Activated B cell treated with CpG ODN at 0.5 μM for 24 hours (primary cell): ENCODE measurements around the gene LATS2. TPM values are rescaled to one million over a fixed set of nuclear protein-coding genes. Genes with fewer than 3 reads are reported as not detected.

Source experiments
- ATAC-seq: fragments of 200-7000 bp; cut with Tn5 transposase; one replicate; pipeline ENCODE4 v1.10.0; 2021; ENCODE audit warnings: low read depth, mild to moderate bottlenecking, moderate library complexity
- CTCF ChIA-PET: fragments of 350-600 bp; sonication (Branson Sonifier 250); formaldehyde crosslinking; loops from one replicate; lab custom pipeline; 2021; ENCODE audit warnings: antibody characterized with exemption; lab: Charles Lee
- POLR2A ChIA-PET: fragments of 350-600 bp; sonication (Branson Sonifier 250); formaldehyde crosslinking; loops from one replicate; lab custom pipeline; 2021; ENCODE audit warnings: antibody characterized with exemption; lab: Charles Lee
- DNase-seq: peaks from one replicate; pipeline ENCODE4 v3.0.0; 2022
- H3K27ac Mint-ChIP-seq: one replicate; pipeline ENCODE4 v1.8.0; 2020; ENCODE audit warnings: mixed read lengths
- H3K27me3 Mint-ChIP-seq: one replicate; pipeline ENCODE4 v1.8.0; 2021; ENCODE audit warnings: mixed read lengths
- H3K36me3 Mint-ChIP-seq: one replicate; pipeline ENCODE4 v1.8.0; 2021; ENCODE audit warnings: low read depth, mixed read lengths
- H3K4me1 Mint-ChIP-seq: one replicate; pipeline ENCODE4 v1.8.0; 2021; ENCODE audit warnings: mixed read lengths
- H3K4me3 Mint-ChIP-seq: one replicate; pipeline ENCODE4 v1.8.0; 2020; ENCODE audit warnings: mild to moderate bottlenecking, mixed read lengths
- H3K9me3 Mint-ChIP-seq: one replicate; pipeline ENCODE4 v1.8.0; 2020; ENCODE audit warnings: mixed read lengths
- intact Hi-C: fragments of 100-400 bp; cut with micrococcal nuclease; formaldehyde crosslinking; loops from one replicate; pipeline ENCODE4 v1.15.1; 2024
- total RNA-seq: library from RNA; stranded (reverse); gene quantifications from 2 replicates; pipeline ENCODE4 v1.2.3, GENCODE V29; 2022
- TF ChIP-seq, protein P1 (sequence below): fragments of 200-600 bp; IDR thresholded peaks from one replicate; pipeline ENCODE4 v1.8.0; 2022; ENCODE audit warnings: antibody characterized with exemption, mild to moderate bottlenecking

The LATS2 gene
- total RNA-seq, 1 donor from 2014 or later, result 1.7 TPM

DNA sequence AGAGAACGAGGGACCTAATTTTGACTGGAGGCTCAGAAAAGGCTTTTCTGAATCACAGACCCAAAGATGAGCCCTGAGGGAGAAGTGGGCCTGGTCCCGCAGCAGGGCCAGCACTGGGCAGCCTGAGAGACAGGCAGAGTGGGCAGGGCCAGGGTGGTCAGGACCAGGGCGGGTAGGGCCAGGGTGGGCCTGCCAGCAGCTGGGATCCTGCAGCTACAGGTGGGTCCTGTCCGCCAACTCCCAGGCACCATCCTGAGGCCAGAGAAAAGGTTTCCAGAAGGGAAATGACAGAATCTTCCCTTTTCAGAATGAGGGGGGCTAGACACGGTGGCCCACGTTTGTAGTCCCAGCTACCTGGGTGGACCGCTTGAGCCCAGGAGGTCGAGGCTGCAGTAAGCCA lies 23.7 kb downstream of the LATS2 start:
- DNase-seq (no peak), ATAC-seq (no peak)
- Mint-ChIP-seq H3K27me3 (no peaks in the 10 kb centered on the region), H3K36me3 (no peaks in the 10 kb centered on the region), H3K27ac (no peak overlapping the region), H3K9me3 (no peaks in the 10 kb centered on the region), H3K4me3 (no peak overlapping the region), H3K4me1 (peaks cover 23% of the 10 kb centered on the region)
- ChIA-PET POLR2A (no interaction called here), CTCF (no interaction called here)
- TF ChIP-seq, protein P1, sequence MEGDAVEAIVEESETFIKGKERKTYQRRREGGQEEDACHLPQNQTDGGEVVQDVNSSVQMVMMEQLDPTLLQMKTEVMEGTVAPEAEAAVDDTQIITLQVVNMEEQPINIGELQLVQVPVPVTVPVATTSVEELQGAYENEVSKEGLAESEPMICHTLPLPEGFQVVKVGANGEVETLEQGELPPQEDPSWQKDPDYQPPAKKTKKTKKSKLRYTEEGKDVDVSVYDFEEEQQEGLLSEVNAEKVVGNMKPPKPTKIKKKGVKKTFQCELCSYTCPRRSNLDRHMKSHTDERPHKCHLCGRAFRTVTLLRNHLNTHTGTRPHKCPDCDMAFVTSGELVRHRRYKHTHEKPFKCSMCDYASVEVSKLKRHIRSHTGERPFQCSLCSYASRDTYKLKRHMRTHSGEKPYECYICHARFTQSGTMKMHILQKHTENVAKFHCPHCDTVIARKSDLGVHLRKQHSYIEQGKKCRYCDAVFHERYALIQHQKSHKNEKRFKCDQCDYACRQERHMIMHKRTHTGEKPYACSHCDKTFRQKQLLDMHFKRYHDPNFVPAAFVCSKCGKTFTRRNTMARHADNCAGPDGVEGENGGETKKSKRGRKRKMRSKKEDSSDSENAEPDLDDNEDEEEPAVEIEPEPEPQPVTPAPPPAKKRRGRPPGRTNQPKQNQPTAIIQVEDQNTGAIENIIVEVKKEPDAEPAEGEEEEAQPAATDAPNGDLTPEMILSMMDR, result no peak
- intact Hi-C loops, result no loop called here

- Mint-ChIP-seq H3K9me3 (no peaks in the 10 kb centered on the region), H3K27me3 (no peaks in the 10 kb centered on the region), H3K27ac (no peak overlapping the region), H3K36me3 (no peaks in the 10 kb centered on the region), H3K4me1 (peaks cover 13% of the 10 kb centered on the region), H3K4me3 (no peak overlapping the region)
- ATAC-seq, result no peak
- TF ChIP-seq, protein P1, result no peak
- DNase-seq, result no peak
- intact Hi-C loops, result no loop called here
- ChIA-PET POLR2A (no interaction called here), CTCF (no interaction called here)
Measured at GRCh38 chr13:21035498-21035897, 25.9 kb downstream of the LATS2 start.

DNA sequence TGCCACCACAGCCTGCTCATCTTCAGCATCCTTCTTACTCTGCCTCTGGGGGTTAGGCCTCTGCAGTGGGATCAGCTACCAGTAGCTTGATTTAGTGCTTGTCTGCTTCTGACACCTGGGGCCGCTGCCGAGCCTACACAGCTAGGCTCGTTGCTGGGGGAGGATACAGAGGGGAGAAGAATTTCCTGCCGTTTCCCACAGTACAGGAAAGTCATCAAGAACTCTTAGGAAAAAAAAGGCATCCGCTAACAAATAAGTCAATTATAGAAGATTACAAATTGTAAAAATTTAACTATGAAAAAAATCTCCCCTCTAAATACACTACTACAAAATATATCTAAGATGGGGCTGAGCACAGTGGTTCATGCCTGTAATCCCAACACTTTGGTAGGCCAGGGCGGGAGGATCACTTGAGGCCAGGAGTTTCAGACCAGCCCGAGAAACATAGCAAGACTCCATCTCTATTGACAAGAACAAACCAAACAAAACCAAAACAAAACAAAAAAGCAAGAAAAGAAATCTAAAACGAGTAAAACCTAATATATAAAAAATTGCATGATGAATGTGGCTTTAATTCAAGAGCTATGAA lies 26.7 kb downstream of the LATS2 start:
- DNase-seq (no peak), ATAC-seq (no peak)
- Mint-ChIP-seq H3K27me3 (no peaks in the 10 kb centered on the region), H3K4me3 (no peak overlapping the region), H3K27ac (no peak overlapping the region), H3K4me1 (peaks cover 10% of the 10 kb centered on the region), H3K36me3 (no peaks in the 10 kb centered on the region), H3K9me3 (no peaks in the 10 kb centered on the region)
- POLR2A ChIA-PET, result no interaction called here
- TF ChIP-seq, protein P1, result no peak
- CTCF ChIA-PET, result no interaction called here
- intact Hi-C loops, result no loop called here

- CTCF ChIA-PET, result no interaction called here
- H3K9me3 Mint-ChIP-seq, result no peaks in the 10 kb centered on the region
- no peaks in the 10 kb centered on the region for H3K27me3 Mint-ChIP-seq
- DNase-seq, result no peak
- TF ChIP-seq, protein P1, result no peak
- H3K4me3 Mint-ChIP-seq, result no peak overlapping the region
- H3K4me1 Mint-ChIP-seq, result peaks cover 4% of the 10 kb centered on the region
- no peak overlapping the region for H3K27ac Mint-ChIP-seq
- ATAC-seq, result no peak
- no peaks in the 10 kb centered on the region for H3K36me3 Mint-ChIP-seq
- intact Hi-C loops, result no loop called here
- POLR2A ChIA-PET, result no interaction called here
Measured at GRCh38 chr13:21033856-21034602, 27.4 kb downstream of the LATS2 start.

DNA sequence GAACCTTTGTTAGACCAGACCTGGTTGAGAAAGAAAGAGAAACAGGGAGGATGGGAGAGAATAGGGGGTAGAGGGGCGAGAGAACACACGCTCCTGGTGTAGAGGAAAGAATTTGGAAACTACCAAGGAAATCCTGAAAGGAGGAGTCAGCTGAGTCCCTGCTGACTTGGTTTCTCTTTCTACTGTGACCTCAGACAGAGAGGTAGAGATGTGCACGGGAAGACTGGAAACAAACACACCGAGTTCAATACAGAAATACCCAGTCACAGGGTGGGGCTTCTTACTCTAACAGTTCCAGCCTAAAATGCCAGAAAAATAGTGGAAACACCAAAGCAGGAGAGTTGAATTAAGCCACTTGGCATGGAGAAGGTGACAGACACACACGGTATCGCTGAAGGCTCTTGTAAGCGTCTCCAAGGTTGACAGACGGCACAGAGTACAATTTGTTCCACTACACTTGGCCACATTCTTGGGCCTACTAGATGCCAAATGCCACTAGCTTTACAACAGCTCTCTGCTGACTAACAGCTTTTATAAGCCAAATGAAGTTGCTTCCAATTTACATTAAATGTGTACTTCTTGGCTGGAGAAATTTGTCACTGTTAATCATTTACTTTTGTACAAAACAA lies 28.1 kb downstream of the LATS2 start:
- DNase-seq, result no peak
- POLR2A ChIA-PET, result no interaction called here
- H3K4me1 Mint-ChIP-seq, result no peaks in the 10 kb centered on the region
- CTCF ChIA-PET, result no interaction called here
- no peak overlapping the region for H3K4me3 Mint-ChIP-seq
- TF ChIP-seq, protein P1, result no peak
- intact Hi-C loops, result no loop called here
- H3K36me3 Mint-ChIP-seq, result no peaks in the 10 kb centered on the region
- ATAC-seq, result no peak
- H3K27me3 Mint-ChIP-seq, result no peaks in the 10 kb centered on the region
- no peak overlapping the region for H3K27ac Mint-ChIP-seq
- H3K9me3 Mint-ChIP-seq, result no peaks in the 10 kb centered on the region
